Sciatic nerve (tissue), 2 donors: ENCODE measurements around the gene KREMEN2. TPM values are rescaled to one million over a fixed set of nuclear protein-coding genes. Genes with fewer than 3 reads are reported as not detected.
"Not testable (repeated sequence)": the region's sequence is repeated elsewhere in the genome, so short reads cannot be mapped to it uniquely, and the experiment has no call there.

Experiments
- ATAC-seq: fragments of 200-7000 bp; cut with Tn5 transposase; one replicate; pipeline ENCODE4 v1.9.1; 2020; ENCODE audit warnings: mild to moderate bottlenecking, moderate library complexity
- DNase-seq: peaks from one replicate; pipeline ENCODE4 v3.0.0-alpha.2; 2020; ENCODE audit warnings: low spot score
- intact Hi-C: fragments of 100-400 bp; cut with DNase I; formaldehyde crosslinking; loops from one replicate; pipeline ENCODE4 v1.14.2; 2022
- total RNA-seq: library from RNA; stranded (reverse); fragmentation: NEBNext Ultra II Directional; extraction: Animal tissue kit (Norgen Biotek cat#: 25700); gene quantifications from one replicate; pipeline ENCODE4 v1.2.1, GENCODE V29; 2021
- donor health status: DM: no; HTN: no; CAD: no.
- donor health status: DM: no; HTN: no; CAD: no.

The KREMEN2 gene
- total RNA-seq, 1 donor from 2014 or later, result not detected

- intact Hi-C loops, result no loop called here
- no peak for DNase-seq
- no peak for ATAC-seq
Observed at GRCh38 chr16:2936436-2937011, 27.6 kb upstream of the KREMEN2 start.

- intact Hi-C loops, result no loop called here
- no peak for ATAC-seq
- no peak for DNase-seq
Observed at GRCh38 chr16:2937170-2937569, 26.9 kb upstream of the KREMEN2 start.

- DNase-seq, result no peak
- intact Hi-C loops, result no loop called here
- no peak for ATAC-seq
Observed at GRCh38 chr16:2938206-2938605, 25.9 kb upstream of the KREMEN2 start.

- intact Hi-C loops, result no loop called here
- ATAC-seq (no peak), DNase-seq (no peak)
Observed at GRCh38 chr16:2939968-2940367, 24.1 kb upstream of the KREMEN2 start.

- no peak for ATAC-seq
- no peak for DNase-seq
- intact Hi-C loops, result no loop called here
Observed at GRCh38 chr16:2942045-2942444, 22.0 kb upstream of the KREMEN2 start.

GRCh38 chr16:2943716-2944115 lies 20.4 kb upstream of the KREMEN2 start:
- DNase-seq, ATAC-seq, intact Hi-C loops: not testable (repeated sequence)

- ATAC-seq (no peak), DNase-seq (no peak)
- intact Hi-C loops, result no loop called here
Observed at GRCh38 chr16:2946649-2947048, 17.4 kb upstream of the KREMEN2 start.

GRCh38 chr16:2948807-2949704 lies 15.0 kb upstream of the KREMEN2 start:
- DNase-seq (no peak), ATAC-seq (peak; percentile 29)
- intact Hi-C loops, result no loop called here

GRCh38 chr16:2949705-2950352 lies 14.2 kb upstream of the KREMEN2 start:
- intact Hi-C loops, result no loop called here
- ATAC-seq, result peak; percentile 22
- DNase-seq, result no peak

GRCh38 chr16:2950353-2950724 lies 13.7 kb upstream of the KREMEN2 start:
- no peak for DNase-seq
- ATAC-seq, result no peak
- intact Hi-C loops, result no loop called here

- DNase-seq, result no peak
- ATAC-seq, result no peak
- intact Hi-C loops, result no loop called here
Observed at GRCh38 chr16:2950773-2951172, 13.3 kb upstream of the KREMEN2 start.

- DNase-seq (no peak), ATAC-seq (no peak)
- intact Hi-C loops, result no loop called here
Observed at GRCh38 chr16:2952679-2953078, 11.4 kb upstream of the KREMEN2 start.

GRCh38 chr16:2953706-2954627 lies 10.1 kb upstream of the KREMEN2 start:
- intact Hi-C loops, result no loop called here
- ATAC-seq, result no peak
- no peak for DNase-seq

GRCh38 chr16:2954656-2955381 lies 9.3 kb upstream of the KREMEN2 start:
- DNase-seq, result no peak
- intact Hi-C loops, result no loop called here
- no peak for ATAC-seq

- intact Hi-C loops, result no loop called here
- ATAC-seq (no peak), DNase-seq (no peak)
Observed at GRCh38 chr16:2955438-2955778, 8.7 kb upstream of the KREMEN2 start.

- DNase-seq, result no peak
- ATAC-seq, result peak; percentile 27
- intact Hi-C loops, result no loop called here
Observed at GRCh38 chr16:2955779-2956578, 8.1 kb upstream of the KREMEN2 start.

- intact Hi-C loops, result no loop called here
- ATAC-seq, result no peak
- no peak for DNase-seq
Observed at GRCh38 chr16:2956579-2956956, 7.5 kb upstream of the KREMEN2 start.

GRCh38 chr16:2959206-2959605 lies 4.9 kb upstream of the KREMEN2 start:
- intact Hi-C loops, result no loop called here
- ATAC-seq (no peak), DNase-seq (no peak)
